Gastrocnemius medialis (tissue), 4 donors: Measurements from ENCODE around the gene LRMDA. TPM values are rescaled to one million over a fixed set of nuclear protein-coding genes. Genes with fewer than 3 reads are reported as not detected.
"Not testable (repeated sequence)": the region's sequence is repeated elsewhere in the genome, so short reads cannot be mapped to it uniquely, and the experiment has no call there.

ENCODE experiments used
- ATAC-seq, 2 donors: fragments of 150-250 bp; one replicate each; pipeline ENCODE4 v1.9.1; 2016
- DNase-seq, 2 donors: peaks; one replicate each; pipeline ENCODE4 v3.0.0-alpha.2; 2019
- H3K27ac ChIP-seq, 4 donors: fragments of 200-600 bp; sonication (generic); 1 replicate in 1 of 4; 2 replicates in 3 of 4; pipeline ENCODE4 v1.5.1; 2016 to 2018; ENCODE audit warnings: mild to moderate bottlenecking in 2 of 4, moderate library complexity in 1 of 4
- H3K27me3 ChIP-seq, 3 donors: fragments of 200-600 bp; sonication (generic) in 2 of 3; 1 replicate in 1 of 3; 2 replicates in 2 of 3; pipeline versions ENCODE4 v1.5.1 to v1.6.0; 2016 to 2019; ENCODE audit warnings: mild to moderate bottlenecking in 1 of 3, moderate library complexity in 1 of 3
- H3K36me3 ChIP-seq, 2 donors: fragments of 200-600 bp; sonication (generic) in 1 of 2; one replicate each; pipeline ENCODE4 v1.5.1; 2017 to 2018
- H3K4me1 ChIP-seq, 2 donors: fragments of 200-600 bp; sonication (generic) in 1 of 2; one replicate each; pipeline ENCODE4 v1.5.1; 2016 to 2017; ENCODE audit warnings: mild to moderate bottlenecking in 2 of 2
- H3K4me3 ChIP-seq, 4 donors: fragments of 200-600 bp; sonication (generic) in 3 of 4; 1 replicate in 1 of 4; 2 replicates in 3 of 4; pipeline ENCODE4 v1.5.1; 2016 to 2019; ENCODE audit warnings: mild to moderate bottlenecking in 2 of 4
- H3K9me3 ChIP-seq, 3 donors: fragments of 200-600 bp; sonication (generic) in 2 of 3; 1 replicate in 1 of 3; 2 replicates in 2 of 3; pipeline ENCODE4 v1.5.1; 2016 to 2019
- POLR2A ChIP-seq, 2 donors: fragments of 450-650 bp; IDR thresholded peaks; one replicate each; pipeline ENCODE4 v1.6.1; 2017; ENCODE audit warnings: antibody characterized with exemption in 2 of 2, mild to moderate bottlenecking in 2 of 2, moderate library complexity in 2 of 2
- in situ Hi-C, 4 donors: fragments of 200-750 bp; cut with MboI; loops; one replicate each; pipeline versions ENCODE4 v1.15.0 to v1.8.0; 2017; ENCODE audit warnings: low sequenced_read_pairs in 4 of 4
- intact Hi-C: fragments of 100-400 bp; cut with DNase I; formaldehyde crosslinking; loops from one replicate; pipeline ENCODE4 v1.15.1; 2023; ENCODE audit warnings: low total_unique reads
- microRNA counts, 2 donors: library from miRNA; unstranded; fragments of <30 nt; microRNA quantifications; one replicate each; lab custom pipeline; 2016
- microRNA-seq, 2 donors: library from miRNA; unstranded; fragments of <30 nt; microRNA quantifications; one replicate each; pipeline ENCODE4, GENCODE V29; 2016; ENCODE audit warnings: borderline replicate concordance in 2 of 2
- total RNA-seq, 4 donors: library from RNA; depleted of rRNA; stranded (reverse); fragments of >200 nt; gene quantifications; one replicate each; pipeline versions ENCODE4 v1.1.0 to v1.2.3, GENCODE V29; 2016
- TF ChIP-seq, protein P1 (sequence below), 5 experiments: fragments of 450-650 bp in 3 of 5; fragments of 200-600 bp in 2 of 5; sonication (generic) in 2 of 5; IDR thresholded peaks in 4 of 5; conservative IDR thresholded peaks in 1 of 5; 1 replicate in 4 of 5; 2 replicates in 1 of 5; pipeline ENCODE4 v1.5.1; 2016 to 2019; ENCODE audit warnings: antibody characterized with exemption in 5 of 5, mild to moderate bottlenecking in 3 of 5, moderate library complexity in 3 of 5

Gene LRMDA
- total RNA-seq, 4 donors from 2014 or later: 0.80 to 4.5 (median 1.4) TPM

DNA sequence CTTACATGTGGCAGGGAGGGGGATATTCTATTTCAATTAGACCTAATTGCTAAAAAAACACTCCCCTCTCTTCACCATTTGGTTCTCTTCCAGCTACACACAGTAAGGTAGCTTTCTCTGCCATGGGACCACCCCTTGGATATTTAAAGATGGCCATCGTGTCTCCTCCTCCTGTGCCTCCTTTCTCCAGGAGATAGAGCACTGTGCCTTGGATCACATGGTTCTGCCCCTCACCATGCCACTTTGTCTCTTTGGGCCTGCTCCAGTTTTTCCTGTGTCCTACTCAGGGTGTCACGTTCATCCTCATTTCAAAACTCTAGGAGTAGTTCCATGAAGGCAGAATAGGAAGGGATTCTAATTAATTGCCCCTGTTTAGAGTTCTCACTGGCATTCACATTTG, 1146.0 kb downstream of the LRMDA start:
- TF ChIP-seq, protein P1, sequence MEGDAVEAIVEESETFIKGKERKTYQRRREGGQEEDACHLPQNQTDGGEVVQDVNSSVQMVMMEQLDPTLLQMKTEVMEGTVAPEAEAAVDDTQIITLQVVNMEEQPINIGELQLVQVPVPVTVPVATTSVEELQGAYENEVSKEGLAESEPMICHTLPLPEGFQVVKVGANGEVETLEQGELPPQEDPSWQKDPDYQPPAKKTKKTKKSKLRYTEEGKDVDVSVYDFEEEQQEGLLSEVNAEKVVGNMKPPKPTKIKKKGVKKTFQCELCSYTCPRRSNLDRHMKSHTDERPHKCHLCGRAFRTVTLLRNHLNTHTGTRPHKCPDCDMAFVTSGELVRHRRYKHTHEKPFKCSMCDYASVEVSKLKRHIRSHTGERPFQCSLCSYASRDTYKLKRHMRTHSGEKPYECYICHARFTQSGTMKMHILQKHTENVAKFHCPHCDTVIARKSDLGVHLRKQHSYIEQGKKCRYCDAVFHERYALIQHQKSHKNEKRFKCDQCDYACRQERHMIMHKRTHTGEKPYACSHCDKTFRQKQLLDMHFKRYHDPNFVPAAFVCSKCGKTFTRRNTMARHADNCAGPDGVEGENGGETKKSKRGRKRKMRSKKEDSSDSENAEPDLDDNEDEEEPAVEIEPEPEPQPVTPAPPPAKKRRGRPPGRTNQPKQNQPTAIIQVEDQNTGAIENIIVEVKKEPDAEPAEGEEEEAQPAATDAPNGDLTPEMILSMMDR (IDR thresholded peaks at IDR 0.05 in 4 of 5, conservative IDR thresholded peaks at IDR 0.05 in 1 of 5): no peak
- no peak for TF ChIP-seq POLR2A (IDR thresholded peaks at IDR 0.05)
- no peak for DNase-seq
- intact Hi-C loops (no loop called here), in situ Hi-C loops (no loop called here)
- no peak overlapping the region for H3K27ac ChIP-seq
- H3K9me3 ChIP-seq: no peaks in the 10 kb centered on the region
- no peaks in the 10 kb centered on the region for H3K4me1 ChIP-seq
- no peak overlapping the region for H3K4me3 ChIP-seq
- H3K36me3 ChIP-seq: no peaks in the 10 kb centered on the region
- no peak for ATAC-seq
- H3K27me3 ChIP-seq: no peaks in the 10 kb centered on the region

DNA sequence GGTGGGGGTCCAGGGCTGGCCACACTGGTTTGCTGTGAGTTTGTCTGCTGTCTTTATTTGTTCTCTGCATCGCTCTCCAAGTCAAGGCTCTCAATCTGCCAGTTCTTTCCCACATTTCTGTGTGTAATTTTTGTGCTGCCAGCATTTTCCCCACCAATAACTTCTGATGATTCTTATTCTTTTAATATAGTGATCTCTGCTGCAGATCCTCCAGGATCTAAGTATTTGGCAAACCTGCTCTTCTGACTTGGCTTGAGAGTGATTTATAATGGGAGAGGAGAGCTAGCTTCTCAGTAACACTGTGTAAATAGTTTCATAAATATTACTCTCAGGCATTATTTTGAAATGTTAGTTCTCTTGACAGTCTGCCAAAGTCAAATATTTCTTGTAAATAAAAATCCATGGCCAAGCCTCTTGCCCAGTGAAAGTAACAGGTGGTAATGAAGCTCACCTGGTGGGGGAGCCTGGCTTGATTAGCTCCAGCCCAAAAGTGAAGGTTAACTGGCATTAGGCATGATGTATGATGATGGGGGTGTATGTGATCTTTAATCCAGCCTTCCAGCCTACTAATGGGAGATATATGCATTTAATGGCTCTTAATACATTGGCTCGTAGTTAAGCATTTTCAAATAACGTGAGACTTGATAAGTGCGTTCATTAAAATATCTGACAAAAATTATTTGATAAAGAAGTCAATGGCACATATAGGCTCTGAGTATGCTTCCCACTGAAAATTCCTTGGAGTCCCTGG, 1150.3 kb downstream of the LRMDA start:
- no peaks in the 10 kb centered on the region for H3K36me3 ChIP-seq
- no peak for DNase-seq
- no peak overlapping the region for H3K27ac ChIP-seq
- intact Hi-C loops: no loop called here
- H3K9me3 ChIP-seq: no peaks in the 10 kb centered on the region
- H3K4me1 ChIP-seq: no peaks in the 10 kb centered on the region
- H3K4me3 ChIP-seq: no peak overlapping the region
- no peak for ATAC-seq
- no peak for TF ChIP-seq POLR2A (IDR thresholded peaks at IDR 0.05)
- TF ChIP-seq, protein P1 (IDR thresholded peaks at IDR 0.05 in 4 of 5, conservative IDR thresholded peaks at IDR 0.05 in 1 of 5): no peak
- in situ Hi-C loops: no loop called here
- H3K27me3 ChIP-seq: no peaks in the 10 kb centered on the region

DNA sequence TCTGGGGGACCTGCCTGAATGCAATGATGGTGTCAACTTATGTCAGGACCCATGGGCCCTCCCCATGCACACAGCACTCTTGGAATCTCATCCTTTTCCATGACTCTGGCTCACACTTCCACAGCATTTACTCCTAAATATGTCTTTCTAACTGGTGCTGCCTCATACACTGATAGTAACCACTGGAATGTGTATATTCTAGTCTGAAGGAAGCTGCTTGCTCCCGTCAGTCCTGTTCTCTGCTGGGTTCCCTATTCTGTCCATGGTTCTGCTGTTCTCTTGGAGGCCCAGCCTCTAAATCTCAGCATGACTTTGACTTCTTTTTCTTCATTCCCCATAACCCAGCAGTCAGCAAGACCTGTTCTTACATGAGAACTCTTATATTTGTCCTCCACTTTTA, 1151.1 kb downstream of the LRMDA start:
- in situ Hi-C loops: no loop called here
- Histone ChIP-seq H3K27ac (no peak overlapping the region), H3K9me3 (no peaks in the 10 kb centered on the region), H3K4me1 (no peaks in the 10 kb centered on the region), H3K4me3 (no peak overlapping the region), H3K27me3 (no peaks in the 10 kb centered on the region), H3K36me3 (no peaks in the 10 kb centered on the region)
- TF ChIP-seq POLR2A (IDR thresholded peaks at IDR 0.05): no peak
- TF ChIP-seq, protein P1 (IDR thresholded peaks at IDR 0.05 in 4 of 5, conservative IDR thresholded peaks at IDR 0.05 in 1 of 5): no peak
- intact Hi-C loops: no loop called here
- no peak for DNase-seq
- no peak for ATAC-seq

DNA sequence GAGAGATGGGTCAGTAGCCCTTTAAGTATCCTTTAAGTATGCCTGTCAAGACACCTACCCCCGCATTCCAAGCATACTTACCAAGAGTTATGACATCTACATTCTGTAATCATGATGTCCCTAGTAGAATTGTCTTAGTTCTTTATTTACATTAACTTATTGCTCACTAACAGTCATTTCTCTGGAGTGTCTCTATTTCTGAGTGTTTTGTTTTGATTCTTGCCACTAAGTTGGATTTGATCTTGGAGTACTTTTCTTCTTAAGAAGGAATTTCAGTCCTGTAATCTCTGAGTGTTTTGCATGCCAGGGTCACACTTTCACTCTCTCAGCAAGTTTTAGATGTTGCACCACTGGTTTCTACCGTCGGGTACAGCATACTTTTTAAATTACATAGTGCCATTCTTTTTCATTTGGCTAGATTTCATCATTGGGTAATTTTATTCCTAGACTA, 1152.3 kb downstream of the LRMDA start:
- H3K9me3 ChIP-seq: no peaks in the 10 kb centered on the region
- no peak overlapping the region for H3K27ac ChIP-seq
- in situ Hi-C loops: no loop called here
- no peaks in the 10 kb centered on the region for H3K36me3 ChIP-seq
- H3K4me3 ChIP-seq: no peak overlapping the region
- TF ChIP-seq, protein P1 (IDR thresholded peaks at IDR 0.05 in 4 of 5, conservative IDR thresholded peaks at IDR 0.05 in 1 of 5): no peak
- TF ChIP-seq POLR2A (IDR thresholded peaks at IDR 0.05): no peak
- intact Hi-C loops: no loop called here
- no peak for DNase-seq
- ATAC-seq: no peak
- H3K27me3 ChIP-seq: no peaks in the 10 kb centered on the region
- no peaks in the 10 kb centered on the region for H3K4me1 ChIP-seq

DNA sequence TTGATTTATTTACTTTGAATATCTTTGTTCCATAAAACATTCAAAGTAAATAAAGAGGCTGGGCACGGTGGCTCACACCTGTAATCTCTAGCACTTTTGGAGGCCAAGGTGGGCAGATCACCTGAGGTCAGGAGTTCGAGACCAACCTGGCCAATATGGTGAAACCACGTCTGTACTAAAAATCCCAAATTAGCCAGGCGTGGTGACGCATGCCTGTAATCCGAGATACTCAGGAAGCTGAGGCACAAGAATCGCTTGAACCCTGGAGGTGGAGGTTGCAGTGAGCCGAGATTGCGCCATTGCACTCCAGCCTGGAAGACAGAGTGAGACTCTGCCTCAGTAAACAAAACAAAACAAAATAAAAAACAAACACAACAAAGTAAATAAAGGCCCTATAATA, 1153.0 kb downstream of the LRMDA start:
- H3K27ac ChIP-seq, DNase-seq, ATAC-seq, in situ Hi-C loops, H3K4me1 ChIP-seq, intact Hi-C loops, H3K4me3 ChIP-seq, H3K36me3 ChIP-seq, H3K27me3 ChIP-seq, H3K9me3 ChIP-seq: not testable (repeated sequence)

MicroRNA genes within 50 kb of the gene (microRNA counts, 767-probe panel; counts per million panel counts)
- microRNA hsa-miR-606 (lab: Ali Mortazavi, UCI): 356 to 448 counts per million in 2 donors

Small RNAs within 50 kb of the gene (microRNA-seq; reads per million reads assigned to microRNA genes)
- gene MIR606: 0 reads per million in 2 donors

Other genes starting within 250 kb of the LRMDA start
- 100 to 1,000 TPM; 255 to 442 (median 268) TPM for gene VDAC2, start 220.8 kb upstream of the LRMDA start, total RNA-seq
- gene COMTD1, start 195.7 kb upstream of the LRMDA start, total RNA-seq: 10 to 100 TPM; 15.6 to 64.4 (median 34.9) TPM
- gene ZNF503, start 29.9 kb upstream of the LRMDA start, total RNA-seq: 1 to 10 TPM; 1.7 to 2.0 (median 1.8) TPM